ENCODE measurements around the gene TRIM63. TPM values are rescaled to one million over a fixed set of nuclear protein-coding genes. Genes with fewer than 3 reads are reported as not detected.
A peak's percentile ranks its signal among the peaks of the same experiment; 100 is the strongest.

The TRIM63 gene
- total RNA-seq, 8 experiments from 2014 or later = 0.29 to 1.0 (median 0.31) TPM; not detected in 5

- Histone ChIP-seq H3K27ac (no peak overlapping the region), H3K4me3 (no peak overlapping the region), H3K4me1 (replicated peaks in 1 of 2) (peaks cover 2 to 6% of the 10 kb centered on the region in 2 donors)
- in situ Hi-C loops (cut with MboI; ENCODE audit: low pct_unique_long_range_greater_than_20kb in 2 of 9, low sequenced_read_pairs in 9 of 9, unreplicated experiment in 9 of 9) = no loop called here
- WGBS, 10 experiments = 0 to 100% (median 76%) methylated on average over 1 to 9 of the region's 13 CpGs; no CpG with 5 or more reads in 3 of the 10 experiments
- peak in 1 of 8 experiments; percentile 48 for ATAC-seq (replicated peaks in 6 of 8)
Measured at GRCh38 chr1:26023009-26023408, 44.4 kb downstream of the TRIM63 start.

DNA sequence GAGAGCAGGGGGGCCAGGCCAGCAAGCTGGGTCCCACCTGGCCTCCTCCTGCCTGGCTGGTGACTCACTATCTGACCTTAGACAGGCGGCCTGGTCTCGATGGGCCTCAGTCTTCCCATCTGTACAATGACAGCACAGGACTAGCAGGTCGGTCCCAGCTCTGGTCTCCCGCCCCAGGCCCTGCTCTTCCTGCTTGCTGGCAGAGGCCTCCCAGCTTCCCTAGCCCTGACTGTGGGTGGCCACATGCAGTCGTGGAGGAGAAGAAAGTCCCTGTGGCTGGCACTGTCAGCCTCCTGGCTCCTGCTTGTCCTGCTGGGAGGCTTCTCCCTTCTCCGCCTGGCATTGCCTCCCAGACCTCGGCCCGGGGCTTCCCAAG, 45.0 kb downstream of the TRIM63 start:
- Histone ChIP-seq H3K27ac (no peak overlapping the region), H3K4me3 (no peak overlapping the region), H3K4me1 (replicated peaks in 1 of 2) (peaks cover 2 to 6% of the 10 kb centered on the region in 2 donors)
- ATAC-seq (replicated peaks in 6 of 8) = peak in 1 of 8 experiments; percentile 6
- whole genome bisulfite sequencing, 10 experiments = 10 to 100% (median 73%) methylated on average over 1 to 3 of the region's 8 CpGs; no CpG with 5 or more reads in 5 of the 10 experiments
- in situ Hi-C loops (cut with MboI; ENCODE audit: low pct_unique_long_range_greater_than_20kb in 2 of 9, low sequenced_read_pairs in 9 of 9, unreplicated experiment in 9 of 9) = no loop called here

DNA sequence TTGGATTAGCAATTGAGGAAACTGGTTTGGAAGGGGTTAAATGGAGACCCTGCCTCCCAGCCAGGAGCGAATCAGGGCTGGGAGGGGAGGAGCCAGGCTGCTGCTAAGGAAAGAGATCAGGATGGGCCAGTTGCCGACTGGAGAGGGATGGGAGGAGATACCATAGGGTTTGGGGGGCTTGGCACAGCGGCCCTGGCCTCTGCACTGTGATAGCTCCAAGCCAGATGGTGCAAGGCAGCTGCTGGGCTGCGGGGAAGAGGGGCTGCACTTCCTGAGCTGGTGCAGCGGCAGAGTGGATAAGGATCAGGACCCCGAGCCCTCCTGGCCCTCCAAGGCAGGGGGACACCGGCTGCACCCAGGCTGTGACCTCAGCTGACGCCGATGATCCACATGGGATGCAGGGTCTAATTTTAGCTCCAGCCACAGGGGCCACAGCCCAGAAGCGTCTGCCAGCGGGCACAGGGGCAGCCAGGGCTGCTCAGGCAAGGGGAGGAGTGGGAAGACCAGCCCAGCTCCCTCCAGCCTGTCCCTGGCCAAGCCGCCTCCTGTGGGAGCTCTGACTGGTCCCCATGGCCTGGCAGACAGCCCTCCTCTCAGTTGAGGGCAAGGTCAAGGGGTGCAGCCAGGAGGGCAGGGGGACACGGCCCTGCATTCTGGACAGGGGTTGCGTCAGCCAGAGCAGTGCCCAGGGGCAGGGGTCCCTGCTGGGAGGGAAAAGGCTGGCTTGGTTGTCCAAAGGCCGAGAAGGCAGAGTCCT, 45.6 kb downstream of the TRIM63 start, which contains the start of gene EXTL1:
Gene EXTL1 (plus strand): TSS at position 129 of the 757 bp plus-strand sequence. CDS start 872 bp downstream, outside the sequence.
- peaks cover 2 to 7% of the 10 kb centered on the region in 2 donors for H3K4me1 ChIP-seq (replicated peaks in 1 of 2)
- peak in 7 of 8 experiments; percentile 56 to 86 (median 75) for ATAC-seq (replicated peaks in 6 of 8)

DNA sequence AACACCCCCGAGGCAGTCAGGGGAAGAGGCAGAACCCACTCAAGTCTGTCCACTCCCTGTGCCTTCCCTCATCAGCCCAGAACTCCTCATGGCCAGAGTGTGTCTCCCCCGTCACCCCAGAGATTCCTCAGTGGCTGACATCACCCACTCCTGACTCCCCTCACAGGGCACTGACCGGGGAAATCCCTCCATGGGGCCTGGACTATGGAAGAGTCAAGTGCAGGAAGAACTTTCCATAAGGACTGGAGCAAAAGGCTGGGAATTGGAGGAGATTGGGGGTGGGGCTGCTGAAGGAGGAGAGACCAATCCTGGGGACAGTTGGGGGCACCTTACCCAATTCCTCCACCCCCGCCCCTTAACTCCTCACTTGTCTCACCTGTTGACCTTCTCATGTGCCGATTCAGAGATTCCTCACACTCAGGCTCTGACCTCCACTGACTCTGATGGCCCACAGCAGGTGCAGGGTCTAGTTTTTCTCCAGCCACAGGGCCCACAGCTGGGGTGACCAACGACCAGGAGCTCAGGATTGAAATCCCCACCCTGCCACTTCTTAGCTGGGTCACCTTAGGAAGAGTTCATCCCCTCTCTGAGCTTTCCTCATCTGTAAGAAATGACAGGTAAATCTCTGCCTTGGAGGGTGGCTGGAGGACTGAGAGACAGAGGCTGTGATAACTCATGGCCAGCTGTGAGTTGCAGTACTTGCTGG, 46.3 kb downstream of the TRIM63 start:
- Histone ChIP-seq H3K27ac (no peak overlapping the region), H3K4me1 (replicated peaks in 1 of 2) (peaks cover 2 to 14% of the 10 kb centered on the region in 2 donors), H3K4me3 (peak overlapping the region in 1 of 5 donors; percentile 33)
- 33 to 81% (median 70%) methylated on average over 1 to 3 of the region's 6 CpGs; no CpG with 5 or more reads in 5 of the 10 experiments for WGBS, 10 experiments
- in situ Hi-C loops (cut with MboI; ENCODE audit: low pct_unique_long_range_greater_than_20kb in 2 of 9, low sequenced_read_pairs in 9 of 9, unreplicated experiment in 9 of 9) = no loop called here
- ATAC-seq (replicated peaks in 6 of 8) = no peak

More for the DNA sequence above, 45.6 kb downstream of the TRIM63 start, which contains the start of gene EXTL1:
- Histone ChIP-seq H3K4me3 (peak within 1 kb of the TSS; percentile 27 to 39 (median 33)), H3K27ac (peak within 1 kb of the TSS; percentile 15 to 60)
- in situ Hi-C loops (cut with MboI; ENCODE audit: low pct_unique_long_range_greater_than_20kb in 2 of 9, low sequenced_read_pairs in 9 of 9, unreplicated experiment in 9 of 9) = no loop called here
- 0 to 70% (median 0%) methylated on average over 1 to 8 of the region's 15 CpGs; no CpG with 5 or more reads in 3 of the 10 experiments for WGBS, 10 experiments

- in situ Hi-C loops (cut with MboI; ENCODE audit: low pct_unique_long_range_greater_than_20kb in 2 of 9, low sequenced_read_pairs in 9 of 9, unreplicated experiment in 9 of 9) = no loop called here
- 9 to 73% (median 52%) methylated on average over 1 to 6 of the region's 6 CpGs; no CpG with 5 or more reads in 4 of the 10 experiments for WGBS, 10 experiments
- Histone ChIP-seq H3K4me1 (replicated peaks in 1 of 2) (peaks cover 2 to 16% of the 10 kb centered on the region in 2 donors), H3K27ac (no peak overlapping the region), H3K4me3 (no peak overlapping the region)
- no peak for ATAC-seq (replicated peaks in 6 of 8)
Measured at GRCh38 chr1:26020330-26020768, 47.1 kb downstream of the TRIM63 start.

DNA sequence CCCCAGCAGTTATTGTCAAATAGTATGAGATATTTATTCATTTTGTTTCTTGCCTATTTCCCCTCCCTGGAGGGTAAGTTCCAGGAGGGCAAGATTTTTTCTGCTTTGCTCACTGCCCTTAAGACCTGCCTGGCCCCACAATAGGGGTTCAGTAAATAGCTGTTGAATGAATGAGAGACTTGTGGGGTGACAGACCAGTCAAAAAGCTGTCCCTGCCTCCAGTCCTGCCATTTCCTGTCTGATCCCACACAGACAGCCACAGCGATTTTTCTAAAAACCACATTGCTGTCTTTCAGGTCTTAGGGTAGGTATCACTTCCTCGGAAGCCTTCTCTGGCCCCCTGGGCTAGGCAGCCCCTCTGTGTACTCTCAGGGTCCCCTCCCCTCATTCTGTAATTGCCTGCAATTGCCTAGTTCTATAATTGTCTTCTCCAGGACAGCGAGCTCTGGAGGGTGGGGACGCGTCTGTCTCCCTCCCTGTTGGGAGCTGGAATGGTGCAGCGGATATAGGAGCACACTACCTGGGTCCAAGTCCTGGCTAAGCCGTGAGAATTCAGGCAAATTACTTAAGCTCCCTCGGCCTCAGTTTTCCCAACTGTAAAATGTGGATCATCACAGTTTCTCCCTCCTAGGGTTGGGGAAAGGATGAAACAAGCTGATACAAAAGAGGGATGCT, 47.7 kb downstream of the TRIM63 start:
- in situ Hi-C loops (cut with MboI; ENCODE audit: low pct_unique_long_range_greater_than_20kb in 2 of 9, low sequenced_read_pairs in 9 of 9, unreplicated experiment in 9 of 9) = no loop called here
- ATAC-seq (replicated peaks in 6 of 8) = no peak
- 57 to 100% (median 80%) methylated on average over 1 to 7 of the region's 8 CpGs; no CpG with 5 or more reads in 2 of the 10 experiments for WGBS, 10 experiments
- peaks cover 2 to 16% of the 10 kb centered on the region in 2 donors for H3K4me1 ChIP-seq (replicated peaks in 1 of 2)
- no peak overlapping the region for H3K27ac ChIP-seq
- no peak overlapping the region for H3K4me3 ChIP-seq

- in situ Hi-C loops (cut with MboI; ENCODE audit: low pct_unique_long_range_greater_than_20kb in 2 of 9, low sequenced_read_pairs in 9 of 9, unreplicated experiment in 9 of 9) = no loop called here
- peak in 2 of 8 experiments; percentile 72 to 82 for ATAC-seq (replicated peaks in 6 of 8)
- Histone ChIP-seq H3K27ac (no peak overlapping the region), H3K4me1 (replicated peaks in 1 of 2) (peaks cover 2 to 16% of the 10 kb centered on the region in 2 donors), H3K4me3 (no peak overlapping the region)
- 0 to 92% (median 47%) methylated on average over 1 to 6 of the region's 6 CpGs; no CpG with 5 or more reads in 1 of the 10 experiments for WGBS, 10 experiments
Measured at GRCh38 chr1:26017606-26018005, 49.8 kb downstream of the TRIM63 start.

DNA sequence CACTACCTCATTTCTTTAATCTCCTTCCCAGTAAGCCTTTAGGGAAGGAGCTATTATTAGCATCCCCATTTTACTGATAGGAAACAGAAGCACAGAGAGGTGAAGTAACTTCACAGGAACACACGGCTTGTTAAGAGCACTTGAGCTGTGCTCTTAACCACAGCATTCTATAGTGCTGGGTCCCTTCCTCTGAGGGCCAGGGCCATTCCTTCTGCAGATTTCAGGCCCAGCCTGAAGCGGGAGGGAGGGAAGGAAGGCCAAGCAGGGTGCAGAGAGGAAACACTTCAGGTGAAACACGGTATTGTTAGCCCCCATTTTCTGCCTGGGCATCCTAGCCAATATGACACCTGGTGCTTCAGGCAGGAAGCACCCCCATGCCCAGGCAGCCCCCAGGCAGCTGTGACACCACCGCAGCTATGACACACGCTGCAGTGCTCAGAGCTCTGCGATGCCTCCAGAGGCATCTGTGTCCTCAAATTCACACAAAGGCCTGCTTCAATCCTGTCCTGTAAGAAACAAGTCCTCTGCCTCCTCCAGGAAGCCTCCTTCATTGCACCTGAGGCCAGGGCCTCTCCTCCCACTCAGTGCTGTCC, 50.4 kb downstream of the TRIM63 start:
- WGBS, 10 experiments = 77 to 100% (median 93%) methylated on average over 1 to 5 of the region's 6 CpGs; no CpG with 5 or more reads in 4 of the 10 experiments
- Histone ChIP-seq H3K4me1 (replicated peaks in 1 of 2) (peaks cover 2 to 15% of the 10 kb centered on the region in 2 donors), H3K4me3 (no peak overlapping the region), H3K27ac (no peak overlapping the region)
- in situ Hi-C loops (cut with MboI; ENCODE audit: low pct_unique_long_range_greater_than_20kb in 2 of 9, low sequenced_read_pairs in 9 of 9, unreplicated experiment in 9 of 9) = no loop called here
- ATAC-seq (replicated peaks in 6 of 8) = peak in 1 of 8 experiments; percentile 6

DNA sequence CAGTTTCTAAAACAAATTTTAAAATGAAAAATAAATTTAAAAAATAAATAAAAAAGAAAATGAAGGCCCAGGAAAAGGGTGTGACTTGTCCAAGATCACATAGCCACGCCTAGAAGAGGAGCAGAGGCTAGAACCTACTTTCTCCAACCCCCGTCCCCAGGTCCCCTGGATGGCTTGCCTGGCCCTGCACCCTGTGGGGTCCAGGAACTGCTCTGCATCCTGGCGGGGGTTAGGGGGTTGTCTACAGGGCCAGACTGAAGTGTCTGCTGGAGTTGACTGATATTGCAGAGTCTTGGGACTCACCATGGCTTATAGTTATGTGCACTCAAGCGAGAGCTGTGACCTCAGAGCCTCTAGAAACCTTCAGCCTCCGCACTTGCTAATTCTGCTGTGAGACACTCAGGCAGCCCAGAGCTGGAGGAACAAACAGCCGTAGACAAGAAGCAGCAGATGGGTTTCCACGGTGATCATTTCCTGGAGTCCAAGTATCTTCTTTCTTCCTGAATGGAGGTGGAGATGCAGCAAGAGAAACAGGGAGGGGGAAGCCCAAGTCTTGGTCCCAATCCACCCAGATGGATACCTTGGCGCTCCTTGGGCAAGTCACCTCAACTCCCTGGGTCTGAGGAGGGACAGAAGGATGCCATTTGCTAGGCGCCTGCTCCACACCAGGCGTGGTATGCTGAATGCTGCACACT, 51.0 kb downstream of the TRIM63 start:
- Histone ChIP-seq H3K27ac (no peak overlapping the region), H3K4me1 (replicated peaks in 1 of 2) (peaks cover 2 to 10% of the 10 kb centered on the region in 2 donors), H3K4me3 (no peak overlapping the region)
- in situ Hi-C loops (cut with MboI; ENCODE audit: low pct_unique_long_range_greater_than_20kb in 2 of 9, low sequenced_read_pairs in 9 of 9, unreplicated experiment in 9 of 9) = no loop called here
- WGBS, 10 experiments = 60 to 93% (median 71%) methylated on average over 1 to 9 of the region's 10 CpGs; no CpG with 5 or more reads in 1 of the 10 experiments
- peak in 5 of 8 experiments; percentile 51 to 70 (median 64) for ATAC-seq (replicated peaks in 6 of 8)

DNA sequence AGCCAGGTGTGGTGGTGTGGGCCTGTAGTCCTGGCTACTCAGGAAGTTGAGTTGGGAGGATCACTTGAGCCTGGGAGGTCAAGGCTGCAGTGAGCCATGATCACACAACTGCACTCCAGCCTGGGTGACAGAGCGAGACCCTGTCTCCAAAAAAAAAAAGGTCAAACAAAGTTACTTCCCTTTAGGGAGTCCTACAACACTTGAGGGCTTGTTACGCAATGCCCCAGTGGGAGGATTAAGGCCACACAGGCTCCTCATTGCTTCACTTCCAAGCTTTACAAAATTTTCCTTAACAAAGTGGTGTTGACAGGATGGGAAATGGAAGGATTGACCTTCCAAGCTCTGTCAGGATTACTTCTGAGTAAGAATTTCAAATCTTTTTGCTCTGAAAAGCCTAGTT, 52.1 kb downstream of the TRIM63 start:
- peak in 1 of 8 experiments; percentile 15 for ATAC-seq (replicated peaks in 6 of 8)
- no peak overlapping the region for H3K27ac ChIP-seq
- H3K4me1 ChIP-seq (replicated peaks in 1 of 2) = peaks cover 7 to 10% of the 10 kb centered on the region in 2 donors
- in situ Hi-C loops (cut with MboI; ENCODE audit: low pct_unique_long_range_greater_than_20kb in 2 of 9, low sequenced_read_pairs in 9 of 9, unreplicated experiment in 9 of 9) = no loop called here
- WGBS, 10 experiments = 80 to 100% (median 93%) methylated on average over 1 to 2 of the region's 2 CpGs; no CpG with 5 or more reads in 3 of the 10 experiments
- no peak overlapping the region for H3K4me3 ChIP-seq

DNA sequence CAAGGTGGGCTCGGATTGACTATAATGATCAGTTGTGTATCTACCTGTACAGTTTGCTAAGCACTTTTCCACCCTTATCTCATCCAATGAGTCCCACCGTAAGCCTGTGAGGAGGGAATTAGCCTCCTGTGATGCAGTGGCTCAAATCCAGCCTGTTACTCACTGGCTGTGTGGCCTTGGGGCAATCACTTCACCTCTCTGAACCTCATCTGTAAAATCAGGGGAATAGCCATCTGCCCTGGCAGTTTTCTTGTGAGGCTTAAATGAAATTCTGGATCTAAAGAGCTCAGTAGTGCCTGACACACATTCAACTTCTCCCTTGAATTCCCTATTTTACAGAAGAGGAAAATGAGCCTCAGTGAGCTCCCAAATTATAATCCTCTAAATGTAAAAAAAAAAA, 53.3 kb downstream of the TRIM63 start:
- Histone ChIP-seq H3K4me3 (no peak overlapping the region), H3K27ac (no peak overlapping the region), H3K4me1 (replicated peaks in 1 of 2) (peaks cover 7 to 10% of the 10 kb centered on the region in 2 donors)
- in situ Hi-C loops (cut with MboI; ENCODE audit: low pct_unique_long_range_greater_than_20kb in 2 of 9, low sequenced_read_pairs in 9 of 9, unreplicated experiment in 9 of 9) = no loop called here
- WGBS, 10 experiments = 73 to 100% (median 100%) methylated on average over 1 to 2 of the region's 2 CpGs; no CpG with 5 or more reads in 4 of the 10 experiments
- ATAC-seq (replicated peaks in 6 of 8) = no peak

DNA sequence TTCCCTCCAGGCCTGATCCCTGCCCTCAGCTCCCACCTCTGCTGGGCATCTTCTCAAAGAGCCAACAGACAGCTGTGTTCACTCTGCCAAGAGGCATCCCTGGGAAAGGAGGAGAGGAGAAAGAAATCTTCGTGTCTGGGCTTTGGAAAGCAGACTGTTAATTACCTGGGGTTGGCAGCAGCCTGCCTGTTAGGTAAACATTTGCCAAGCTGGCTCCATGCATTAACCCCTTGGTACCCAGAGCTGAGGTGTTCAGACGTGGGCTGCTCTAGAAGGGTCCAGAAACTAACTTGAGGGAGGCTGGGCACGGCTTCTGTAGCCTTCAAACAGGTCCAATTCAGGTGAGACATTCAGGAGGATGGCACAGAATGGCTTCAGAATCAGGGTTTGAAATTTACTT, 54.6 kb downstream of the TRIM63 start:
- H3K27ac ChIP-seq = no peak overlapping the region

More for the DNA sequence above, 54.6 kb downstream of the TRIM63 start:
- peak in 1 of 8 experiments; percentile 16 for ATAC-seq (replicated peaks in 6 of 8)
- WGBS, 10 experiments = 17 to 58% (median 31%) methylated on average over 1 to 2 of the region's 3 CpGs; no CpG with 5 or more reads in 4 of the 10 experiments
- in situ Hi-C loops (cut with MboI; ENCODE audit: low pct_unique_long_range_greater_than_20kb in 2 of 9, low sequenced_read_pairs in 9 of 9, unreplicated experiment in 9 of 9) = no loop called here
- Histone ChIP-seq H3K4me1 (replicated peaks in 1 of 2) (peaks cover 5 to 10% of the 10 kb centered on the region in 2 donors), H3K4me3 (no peak overlapping the region)
